Caki2 (cell line): ENCODE results near the gene NXPH3. TPM values are rescaled to one million over a fixed set of nuclear protein-coding genes. Genes with fewer than 3 reads are reported as not detected.
"Not testable (repeated sequence)": the region's sequence is repeated elsewhere in the genome, so short reads cannot be mapped to it uniquely, and the experiment has no call there.

Experiments used
- DNase-seq: peaks from one replicate; pipeline ENCODE4 v3.0.0-alpha.2; 2015; ENCODE audit warnings: low read depth
- in situ Hi-C: cut with HindIII; loops from 2 replicates; pipeline ENCODE4 v1.10.0; 2016; ENCODE audit warnings: low sequenced_read_pairs, low pct_unique_long_range_greater_than_20kb, mixed read lengths
- total RNA-seq: library from RNA; depleted of rRNA; stranded (reverse); fragments of >200 nt; shearing (Covaris generic); gene quantifications from 2 replicates; pipeline ENCODE4 v1.2.3, GENCODE V29; 2014; ENCODE audit warnings: low replicate concordance; rRNA removed

The NXPH3 gene
- 0.27 TPM in 1 of 2 replicates, not detected in the other for total RNA-seq

DNA sequence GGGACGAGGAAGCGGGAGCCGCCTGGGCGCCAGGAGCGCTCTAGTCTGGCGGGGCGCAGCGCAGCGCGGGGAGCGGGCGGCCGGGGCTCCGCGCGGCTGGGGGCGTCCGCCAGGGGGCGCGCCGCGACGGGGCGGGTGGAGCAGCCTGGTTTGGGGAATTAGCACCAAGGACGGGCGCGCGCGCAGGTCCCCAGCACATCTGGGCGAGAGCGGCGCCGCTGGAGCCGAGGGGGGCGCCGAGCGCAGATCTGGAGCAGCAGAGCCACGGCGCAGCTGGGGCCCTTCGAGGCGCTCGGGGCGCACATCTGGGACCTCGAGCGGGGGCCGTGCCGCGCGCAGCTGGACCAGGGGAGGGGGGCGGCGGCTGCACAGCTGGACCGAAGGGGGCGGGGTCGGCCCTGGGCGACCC is at the start of gene NXPH3:
NXPH3 (plus strand) TSS at position 193 of the 409 bp plus-strand sequence. CDS start 349 bp downstream, outside the sequence.
- in situ Hi-C loops: no loop called here
- no peak for DNase-seq

DNA sequence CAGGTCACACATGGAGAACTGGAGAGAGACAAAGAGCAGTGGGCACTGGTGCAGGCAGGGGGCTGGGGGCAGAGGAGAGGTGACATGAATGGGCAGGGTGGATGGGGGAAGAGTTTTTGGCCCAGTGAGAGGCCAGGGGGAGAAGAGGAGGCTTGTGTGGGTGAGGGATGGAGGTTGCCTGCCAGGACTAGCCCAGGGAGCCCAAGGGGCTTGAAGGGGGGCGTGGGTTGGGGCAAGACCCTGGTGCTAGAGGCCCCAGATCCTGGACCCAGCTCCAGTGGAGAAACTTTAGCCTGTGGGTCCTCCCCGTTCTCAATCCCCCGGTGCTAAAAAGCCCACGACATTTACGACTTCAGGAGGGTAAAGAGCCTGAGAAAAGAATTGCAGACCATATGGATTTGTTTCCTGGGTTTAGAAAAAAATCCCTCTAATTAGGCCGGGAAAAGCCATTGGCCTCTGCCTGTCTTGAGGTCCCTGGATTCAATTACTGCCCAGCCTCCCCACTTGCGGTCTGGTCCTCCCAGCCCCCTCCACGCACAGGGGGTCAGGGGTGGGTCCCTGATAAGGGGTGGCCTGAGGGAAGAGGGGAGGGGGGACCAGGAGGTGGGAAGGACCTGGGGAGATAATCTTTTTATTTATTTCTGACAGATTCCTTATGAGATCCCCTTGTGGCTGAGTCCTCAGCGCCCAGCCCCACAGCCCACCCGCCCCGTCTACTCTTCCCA is 47.6 kb upstream of the NXPH3 start:
- in situ Hi-C loops: no loop called here
- DNase-seq: no peak

DNA sequence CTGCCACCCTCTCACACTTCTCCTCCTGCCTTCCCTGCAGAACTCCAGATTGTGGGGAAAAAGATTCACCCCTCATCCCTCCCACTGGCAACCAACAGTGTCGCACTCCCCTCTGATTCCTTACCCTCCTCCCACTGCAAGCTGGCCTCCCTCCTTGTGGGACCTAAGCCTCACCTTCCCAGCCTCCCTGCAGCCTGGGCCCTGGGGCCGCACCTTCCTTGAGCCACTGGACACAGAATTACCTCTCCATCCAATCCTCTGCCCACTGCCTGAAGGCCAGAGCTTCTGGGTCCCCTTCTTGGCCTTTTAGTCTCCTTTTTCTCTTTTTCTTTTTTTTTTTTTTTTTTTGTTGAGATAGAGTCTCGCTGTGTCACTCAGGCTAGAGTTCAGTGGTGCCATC is 46.7 kb upstream of the NXPH3 start:
- in situ Hi-C loops: no loop called here
- no peak for DNase-seq

DNA sequence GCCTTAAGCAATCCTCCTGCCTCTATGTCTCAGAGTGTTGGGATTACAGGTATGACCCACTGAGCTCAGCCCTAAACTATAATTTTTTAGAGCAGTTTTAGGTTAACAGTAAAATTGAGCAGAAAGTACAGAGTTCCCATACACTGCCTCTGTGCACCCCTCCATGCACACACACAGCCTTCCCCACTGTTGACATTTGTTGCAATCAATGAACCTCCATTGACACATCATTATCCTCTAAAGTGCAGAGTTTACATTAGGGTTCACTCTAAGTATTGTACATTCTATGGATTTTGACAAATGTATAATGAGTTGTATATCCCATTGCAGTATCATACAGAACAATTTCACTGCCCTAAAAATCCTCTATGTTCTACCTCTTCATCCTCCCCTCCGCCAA is 45.6 kb upstream of the NXPH3 start:
- no peak for DNase-seq
- in situ Hi-C loops: no loop called here

DNA sequence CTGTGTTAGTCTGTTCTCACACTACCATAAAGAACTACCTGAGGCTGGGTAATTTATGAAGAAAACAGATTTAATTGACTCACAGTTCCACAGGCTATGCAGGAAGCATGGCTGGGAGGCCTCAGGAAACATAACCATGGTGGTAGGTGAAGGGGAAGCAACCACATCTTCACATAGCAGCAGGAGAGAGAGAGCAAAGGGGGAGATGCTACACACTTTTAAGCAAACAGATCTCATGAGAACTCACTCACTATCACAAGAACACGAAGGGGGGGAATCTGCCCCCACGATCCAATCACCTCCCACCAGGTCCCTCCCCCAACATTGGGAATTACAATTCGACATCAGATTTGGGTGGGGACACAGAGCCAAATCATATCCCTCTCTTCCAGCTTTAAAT is 31.8 kb upstream of the NXPH3 start:
- DNase-seq: no peak
- in situ Hi-C loops: no loop called here

DNA sequence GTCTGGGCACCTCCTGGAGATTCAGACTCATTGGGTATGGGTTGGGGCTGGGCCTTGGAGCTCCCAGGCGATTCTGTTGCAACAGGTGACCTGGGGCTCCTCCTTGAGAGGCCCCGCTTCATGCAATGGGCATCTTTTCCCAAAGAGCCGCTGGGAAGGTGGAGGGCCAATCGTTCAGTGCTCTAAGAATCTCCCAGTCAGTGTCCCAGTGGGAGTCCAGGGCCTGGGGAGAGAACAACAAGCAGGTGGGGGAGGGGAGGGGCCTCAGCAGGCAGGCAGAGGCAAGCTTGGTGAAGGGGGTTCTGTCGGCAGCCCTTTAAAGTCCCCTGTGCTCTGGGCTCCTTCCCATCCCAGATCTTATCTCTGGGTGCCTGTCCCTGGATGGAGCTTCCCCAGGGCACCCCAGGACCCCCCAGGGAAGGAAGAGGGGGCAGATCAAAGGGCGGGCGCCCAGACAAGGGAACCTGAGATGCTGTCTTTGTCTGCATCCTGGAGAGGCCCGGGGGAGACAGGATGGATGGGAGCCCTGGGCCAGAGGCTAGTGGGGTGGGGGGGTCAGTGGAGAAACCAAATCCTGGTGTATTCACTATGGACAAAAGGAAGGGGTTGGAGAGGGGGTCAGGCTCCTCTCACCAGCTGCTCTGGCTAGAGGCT is 30.5 kb upstream of the NXPH3 start:
- no peak for DNase-seq
- in situ Hi-C loops: no loop called here

DNA sequence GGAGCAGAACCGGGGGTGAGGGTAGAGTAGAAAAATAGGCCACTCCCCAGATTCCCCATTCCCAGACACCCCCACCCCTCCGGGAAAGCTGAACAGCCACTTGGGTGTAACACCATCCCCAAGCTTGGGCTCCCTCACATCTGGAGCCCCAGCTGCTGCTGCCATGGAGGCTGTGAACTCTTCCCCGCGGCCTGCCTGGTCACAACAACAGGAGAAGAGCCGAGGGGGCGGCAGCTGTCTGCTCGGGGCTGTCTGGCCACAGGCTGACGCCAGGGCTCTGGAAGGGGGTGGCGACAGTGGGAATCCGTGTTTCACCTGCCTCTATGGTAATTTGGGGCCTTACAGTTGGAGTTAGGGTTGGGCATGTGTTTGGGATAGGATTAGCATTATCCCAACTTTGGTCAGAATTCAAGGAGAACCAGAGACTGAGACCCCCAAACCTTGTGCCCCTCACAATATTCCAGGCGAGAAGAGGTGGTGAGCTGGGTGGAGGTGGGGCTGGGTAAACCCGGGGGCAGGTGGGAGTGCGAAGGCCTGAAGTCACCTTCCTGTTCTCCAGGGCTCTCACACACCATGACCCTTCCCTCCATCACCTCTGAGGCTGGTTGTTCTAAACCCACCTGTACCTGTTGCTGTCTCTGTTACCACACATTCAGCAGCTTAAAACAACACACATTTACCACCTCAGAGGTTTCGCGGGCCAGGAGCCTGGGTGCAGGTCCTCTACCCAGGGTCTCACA is 29.7 kb upstream of the NXPH3 start:
- in situ Hi-C loops: no loop called here
- no peak for DNase-seq

DNA sequence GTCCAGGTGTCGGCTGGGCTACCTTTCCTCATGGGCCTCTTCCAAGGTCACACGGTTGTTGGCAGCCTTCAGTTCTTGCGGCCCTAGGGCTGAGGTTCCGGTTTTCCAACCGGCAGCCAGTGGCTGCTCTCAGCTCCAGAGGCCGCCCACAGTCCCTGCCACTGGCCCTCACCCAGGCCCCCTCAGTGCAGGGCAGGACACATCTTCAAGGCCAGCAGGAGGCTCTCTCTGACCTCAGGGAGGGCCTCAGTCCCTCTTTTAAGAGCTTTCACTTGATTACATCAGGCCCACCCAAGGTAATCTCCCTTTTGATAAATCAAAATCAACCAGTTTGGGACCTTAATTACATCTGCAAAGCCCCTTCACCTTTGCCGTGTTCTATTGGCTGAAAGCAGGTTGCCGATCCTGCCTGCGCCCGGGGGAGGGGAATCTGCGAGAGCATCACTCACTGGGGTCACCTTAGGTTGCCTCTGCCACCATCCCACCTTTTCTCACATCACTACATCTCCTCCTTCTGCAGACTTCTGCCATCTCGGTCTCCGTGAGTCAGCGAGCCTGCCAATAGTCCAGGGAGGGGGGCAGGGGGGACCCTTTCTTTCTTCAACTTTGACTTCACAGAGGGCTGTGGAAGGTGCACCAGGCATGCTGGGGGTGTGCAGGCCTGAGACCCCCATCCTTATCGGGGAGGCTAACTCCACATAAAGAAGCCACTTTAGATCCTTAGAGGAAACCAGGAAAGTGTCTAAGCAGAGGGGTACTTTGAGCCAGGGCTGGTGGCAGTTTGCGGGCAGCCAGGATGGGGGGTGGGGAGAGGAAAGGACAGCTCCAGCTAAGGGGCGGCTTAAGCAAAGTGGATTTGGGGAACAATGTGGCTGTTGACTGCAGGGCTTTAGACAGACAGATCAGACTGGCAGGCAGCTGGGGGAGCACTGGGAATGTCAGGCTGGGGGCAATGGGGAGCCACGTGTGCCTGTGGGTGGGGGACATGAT is 28.8 kb upstream of the NXPH3 start:
- in situ Hi-C loops: no loop called here
- DNase-seq: no peak

DNA sequence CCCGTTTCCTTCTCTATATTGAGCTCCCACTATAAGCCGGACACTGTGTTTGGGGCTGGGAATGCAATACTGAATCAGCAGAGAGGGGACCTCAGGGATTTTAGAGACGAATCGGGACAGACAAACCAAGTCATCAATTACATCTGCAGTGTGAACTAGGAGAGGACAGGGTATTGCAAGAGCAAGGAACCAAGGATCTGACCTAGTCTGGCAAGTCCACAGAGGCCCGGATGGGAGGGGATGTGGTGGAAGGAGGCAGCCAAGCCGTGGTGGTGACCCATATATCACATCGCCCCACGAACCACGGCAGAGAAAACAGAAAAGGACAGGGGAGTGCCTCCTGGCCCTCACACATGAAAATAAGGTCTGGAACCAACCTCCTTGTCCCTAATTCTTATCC is 28.1 kb upstream of the NXPH3 start:
- no peak for DNase-seq
- in situ Hi-C loops: no loop called here

DNA sequence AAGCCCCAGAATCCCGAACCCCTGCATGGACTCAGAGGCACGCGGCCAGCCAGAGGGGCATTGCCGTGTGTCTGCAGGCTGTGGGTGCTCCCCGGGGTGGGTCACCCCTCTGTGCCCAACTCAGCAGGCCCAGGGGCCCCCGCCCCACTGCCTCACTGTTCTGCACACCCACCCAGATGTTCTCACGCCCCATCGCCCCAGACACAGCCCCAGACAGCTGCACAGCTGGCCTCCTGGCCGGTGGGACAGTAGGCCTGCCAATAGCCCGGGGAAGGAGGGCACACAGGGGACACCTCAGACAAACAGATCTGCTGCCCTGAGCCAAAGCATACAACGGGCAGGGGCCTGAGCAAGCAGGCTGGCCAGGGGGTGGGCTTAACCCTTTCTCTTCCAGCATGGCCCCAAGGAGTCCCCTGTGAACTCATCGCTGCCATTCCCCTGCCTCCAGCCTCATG is 27.6 kb upstream of the NXPH3 start:
- in situ Hi-C loops: no loop called here
- no peak for DNase-seq

DNA sequence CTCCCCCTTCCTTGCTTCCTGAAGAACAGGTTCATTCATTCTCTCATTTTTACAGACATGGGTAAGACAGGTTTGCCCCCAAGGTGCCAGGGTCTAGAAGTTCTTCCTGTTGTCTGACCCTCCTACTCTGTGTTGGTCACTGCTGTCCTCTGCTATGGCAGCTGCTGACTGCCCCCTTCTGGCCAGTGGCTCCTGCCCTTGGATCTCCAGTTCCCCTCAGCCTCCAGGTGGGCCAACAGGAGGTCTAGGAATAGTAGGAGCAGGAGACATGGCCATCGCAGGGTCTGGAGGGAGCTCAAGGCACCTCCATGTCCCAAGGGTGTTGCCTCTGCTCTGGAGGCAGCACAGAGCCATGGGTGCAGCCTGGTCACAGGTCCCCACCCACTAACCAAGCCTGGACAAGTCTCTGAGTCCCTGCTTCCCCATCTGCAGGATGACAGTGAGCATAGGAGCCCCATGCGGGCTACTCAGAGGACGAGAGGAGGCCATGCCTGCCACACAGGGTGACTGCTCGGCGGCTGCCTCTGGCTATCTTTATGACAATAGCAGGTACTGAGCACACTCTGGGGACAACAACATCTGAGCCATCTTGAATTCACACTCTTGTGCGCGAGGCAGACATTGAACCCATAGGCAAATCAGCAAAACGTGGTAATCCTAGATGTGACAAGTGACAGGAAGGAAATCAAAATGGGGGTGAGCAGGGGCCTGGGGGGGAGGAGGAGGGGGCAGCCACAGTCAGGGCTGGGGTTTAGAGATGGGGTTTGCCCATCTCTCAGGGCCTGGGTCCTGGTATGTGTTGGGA is 27.0 kb upstream of the NXPH3 start:
- in situ Hi-C loops: no loop called here
- no peak for DNase-seq

DNA sequence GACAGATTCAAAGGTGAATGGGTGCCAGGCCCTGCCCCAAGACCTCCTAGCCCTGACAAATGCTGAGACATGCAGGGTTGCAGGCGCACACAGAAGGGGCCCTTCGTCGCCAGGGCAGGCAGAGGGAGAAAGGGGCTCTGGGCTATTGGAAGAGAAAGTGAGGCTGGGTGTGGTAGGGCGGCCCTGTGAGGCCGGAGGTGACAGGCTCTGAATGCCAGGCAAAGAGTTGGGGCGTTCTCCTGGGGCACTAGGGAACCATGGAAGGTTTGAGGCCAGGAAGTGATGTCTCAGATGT is 26.4 kb upstream of the NXPH3 start:
- in situ Hi-C loops: no loop called here
- no peak for DNase-seq

DNA sequence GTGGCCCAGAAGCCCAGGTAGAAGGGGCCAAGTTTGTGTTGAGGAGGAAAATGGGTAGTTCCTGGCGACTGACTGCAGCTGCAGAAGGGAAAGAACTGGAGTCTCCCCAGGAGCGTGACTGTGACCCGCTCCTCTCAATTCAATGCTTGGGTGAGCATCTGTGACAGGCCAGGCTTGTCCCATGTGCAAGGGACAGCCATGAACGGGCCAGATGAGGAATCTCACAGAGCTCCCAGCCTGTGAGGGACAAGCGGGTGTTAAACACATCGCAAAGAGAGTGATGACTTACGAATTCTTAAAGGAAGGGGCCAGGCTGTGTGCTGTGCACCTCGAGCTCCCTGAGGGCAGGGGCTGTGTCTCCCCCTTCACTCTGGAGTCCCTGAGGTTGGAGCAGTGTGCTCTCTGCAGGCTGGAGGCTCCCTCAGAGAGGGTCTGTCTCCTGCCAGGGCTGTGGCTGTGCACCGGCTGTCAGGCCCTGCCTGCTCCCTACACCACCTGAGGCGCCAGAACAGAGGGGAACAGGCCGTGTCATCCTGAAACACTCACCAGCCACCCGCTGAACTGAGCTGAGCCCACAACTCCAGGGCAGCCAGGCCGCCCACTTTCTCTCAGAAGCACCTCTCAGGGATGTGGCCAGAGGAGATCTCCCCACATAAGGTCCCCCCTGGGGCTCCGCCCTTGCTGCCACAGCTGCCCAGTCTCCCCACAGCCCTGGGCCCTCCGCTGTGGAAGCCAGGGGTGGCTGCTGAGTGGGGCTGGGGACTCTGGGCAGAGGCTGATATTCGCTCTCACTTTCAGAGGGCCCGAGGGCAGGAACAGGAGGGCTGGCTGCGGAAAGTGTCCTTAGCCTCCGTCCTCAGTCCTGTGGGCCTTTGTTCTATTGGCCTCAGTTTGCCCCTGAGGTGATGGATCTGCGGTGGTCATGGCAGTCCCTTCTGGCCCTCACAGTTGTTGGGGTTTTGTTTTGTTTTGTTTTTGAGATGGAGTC is 25.7 kb upstream of the NXPH3 start:
- DNase-seq: no peak
- in situ Hi-C loops: no loop called here

DNA sequence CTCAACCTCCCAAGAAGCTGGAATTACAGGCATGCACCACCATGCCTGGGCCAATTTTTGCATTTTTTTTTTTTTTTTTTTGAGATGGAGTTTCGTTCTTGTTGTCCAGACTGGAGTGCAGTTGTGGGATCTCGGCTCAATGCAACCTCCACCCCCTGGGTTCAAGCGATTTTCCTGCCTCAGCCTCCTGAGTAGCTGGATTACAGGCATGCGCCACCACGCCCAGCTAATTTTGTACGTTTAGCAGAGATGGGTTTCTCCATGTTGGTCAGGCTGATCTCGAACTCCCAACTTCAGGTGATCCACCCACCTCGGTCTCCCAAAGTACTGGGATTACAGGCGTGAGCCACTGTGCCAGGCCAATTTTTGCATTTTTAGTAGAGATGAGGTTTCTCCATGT is 24.9 kb upstream of the NXPH3 start:
- DNase-seq, in situ Hi-C loops: not testable (repeated sequence)

DNA sequence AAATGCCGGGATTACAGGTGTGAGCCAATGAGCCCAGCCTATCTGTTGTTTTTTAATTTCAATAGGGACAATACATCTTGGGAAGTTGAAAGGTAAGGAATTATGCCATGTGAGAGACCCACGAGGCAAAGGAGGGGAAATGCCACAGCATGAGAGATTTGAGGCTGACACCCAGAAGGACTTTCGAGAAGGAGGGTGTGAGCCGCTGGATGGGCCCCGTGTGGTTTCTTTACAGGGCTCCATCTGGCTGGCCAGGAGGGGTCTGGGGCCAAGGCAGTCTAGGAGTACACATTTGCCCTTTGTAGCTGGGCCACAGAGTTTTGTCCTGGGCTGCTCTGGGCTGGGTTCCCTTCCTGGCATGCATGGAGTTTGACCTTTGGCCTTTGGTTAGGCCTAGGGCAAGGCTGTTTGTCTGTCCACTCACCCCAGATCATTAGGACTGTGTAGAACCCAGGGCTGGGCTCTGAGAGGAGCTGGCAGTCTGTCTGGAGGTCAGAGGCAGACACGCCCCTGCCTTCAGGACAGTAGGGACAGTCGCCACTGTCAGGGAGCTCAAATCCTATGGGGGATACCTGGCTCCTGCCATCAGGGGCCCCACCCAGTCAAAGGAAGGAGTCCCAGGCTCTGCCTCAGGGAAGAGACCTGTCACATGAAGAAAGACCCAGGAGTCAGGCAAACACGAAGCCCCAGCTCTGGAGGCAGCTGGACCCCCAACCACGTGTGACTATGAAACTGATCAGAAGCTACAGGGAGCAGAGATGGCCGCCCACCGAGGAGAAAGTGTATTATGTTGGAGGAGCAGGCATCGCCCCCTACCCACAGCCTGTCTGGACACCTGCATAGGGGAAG is 24.2 kb upstream of the NXPH3 start:
- in situ Hi-C loops: no loop called here
- DNase-seq: no peak
